H9 (cell line): ENCODE data around the gene MARCHF10. TPM values are rescaled to one million over a fixed set of nuclear protein-coding genes. Genes with fewer than 3 reads are reported as not detected.

Source experiments
- DNase-seq: peaks from one replicate; pipeline ENCODE4 v3.0.0-alpha.2; 2017
- H2AFZ ChIP-seq: one replicate; pipeline ENCODE4 v1.6.1; 2013; ENCODE audit warnings: mild to moderate bottlenecking, low read length, control low read depth, moderate library complexity
- H2AK5ac ChIP-seq: 2 replicates; pipeline ENCODE4 v1.6.1; 2013; ENCODE audit warnings: low read length, control low read depth, mixed read lengths; ENCODE audit not compliant: insufficient read length
- H2BK120ac ChIP-seq: one replicate; pipeline ENCODE4 v1.6.1; 2013; ENCODE audit warnings: low read depth, mild to moderate bottlenecking, low read length, control low read depth, inconsistent platforms; ENCODE audit not compliant: poor library complexity, severe bottlenecking
- H2BK12ac ChIP-seq: 2 replicates; pipeline ENCODE4 v1.6.1; 2013; ENCODE audit warnings: low read length, control low read depth, mixed read lengths, low read depth; ENCODE audit not compliant: insufficient read length
- H2BK15ac ChIP-seq: 2 replicates; pipeline ENCODE4 v1.6.1; 2013; ENCODE audit warnings: low read depth, low read length, control low read depth
- H2BK20ac ChIP-seq: one replicate; pipeline ENCODE4 v1.6.1; 2013; ENCODE audit warnings: low read depth, mild to moderate bottlenecking, low read length, control low read depth, inconsistent platforms; ENCODE audit not compliant: poor library complexity, severe bottlenecking
- H2BK5ac ChIP-seq: 2 replicates; pipeline ENCODE4 v1.6.1; 2013; ENCODE audit warnings: low read length, control low read depth, mixed read lengths; ENCODE audit not compliant: insufficient read length
- H3K14ac ChIP-seq: 2 replicates; pipeline ENCODE4 v1.6.1; 2013; ENCODE audit warnings: low read length, control low read depth; ENCODE audit not compliant: insufficient read depth
- H3K18ac ChIP-seq: 2 replicates; pipeline ENCODE4 v1.6.1; 2013; ENCODE audit warnings: low read depth, mild to moderate bottlenecking, mixed read lengths, low read length, control low read depth; ENCODE audit not compliant: insufficient read length
- H3K23ac ChIP-seq: 2 replicates; pipeline ENCODE4 v1.6.1; 2013; ENCODE audit warnings: low read length, control low read depth, mixed read lengths, low read depth; ENCODE audit not compliant: insufficient read length
- H3K23me2 ChIP-seq: 2 replicates; pipeline ENCODE4 v1.6.1; 2013; ENCODE audit warnings: low read depth, mild to moderate bottlenecking, mixed read lengths, low read length, control low read depth; ENCODE audit not compliant: insufficient read length, poor library complexity, severe bottlenecking
- H3K27ac ChIP-seq: 2 replicates; pipeline ENCODE4 v1.5.1; 2013; ENCODE audit warnings: low read length, control low read depth, mixed read lengths, low read depth; ENCODE audit not compliant: insufficient read length
- H3K27me3 ChIP-seq: 2 replicates; pipeline ENCODE4 v1.6.1; 2013; ENCODE audit warnings: low read length, control low read depth, inconsistent platforms; ENCODE audit not compliant: insufficient read depth
- H3K4ac ChIP-seq: 2 replicates; pipeline ENCODE4 v1.6.1; 2013; ENCODE audit warnings: low read depth, mild to moderate bottlenecking, control low read depth, inconsistent platforms, low read length, moderate library complexity
- H3K4me1 ChIP-seq: 2 replicates; pipeline ENCODE4 v1.6.1; 2013; ENCODE audit warnings: low read length, control low read depth, inconsistent platforms; ENCODE audit not compliant: insufficient read depth
- H3K4me2 ChIP-seq: 2 replicates; pipeline ENCODE4 v1.6.1; 2013; ENCODE audit warnings: low read length, control low read depth, mixed read lengths; ENCODE audit not compliant: insufficient read length, insufficient read depth
- H3K56ac ChIP-seq: 2 replicates; pipeline ENCODE4 v1.6.1; 2013; ENCODE audit warnings: low read depth, mild to moderate bottlenecking, mixed read lengths, low read length, control low read depth; ENCODE audit not compliant: insufficient read length
- H3K79me1 ChIP-seq: 2 replicates; pipeline ENCODE4 v1.6.1; 2013; ENCODE audit warnings: low read depth, mild to moderate bottlenecking, moderate library complexity, low read length, control low read depth, inconsistent platforms; ENCODE audit not compliant: insufficient read depth, poor library complexity, severe bottlenecking
- H3K79me2 ChIP-seq: 2 replicates; pipeline ENCODE4 v1.6.1; 2013; ENCODE audit warnings: low read length, control low read depth, inconsistent platforms; ENCODE audit not compliant: insufficient read depth
- H3K9ac ChIP-seq: 2 replicates; pipeline ENCODE4 v1.6.1; 2013; ENCODE audit warnings: low read length, control low read depth, mixed read lengths; ENCODE audit not compliant: insufficient read length; ENCODE audit errors: extremely low read depth
- H3K9me3 ChIP-seq: one replicate; pipeline ENCODE4 v1.6.1; 2013; ENCODE audit warnings: low read depth, low read length, inconsistent platforms; ENCODE audit not compliant: control insufficient read depth
- H3T11ph ChIP-seq: one replicate; pipeline ENCODE4 v1.6.1; 2013; ENCODE audit warnings: mild to moderate bottlenecking, low read length, control low read depth, inconsistent platforms
- H4K20me1 ChIP-seq: one replicate; pipeline ENCODE4 v1.6.1; 2013; ENCODE audit not compliant: control insufficient read depth, insufficient read length, insufficient read depth
- H4K5ac ChIP-seq: 2 replicates; pipeline ENCODE4 v1.6.1; 2013; ENCODE audit warnings: low read depth, mild to moderate bottlenecking, mixed read lengths, low read length, control low read depth; ENCODE audit not compliant: insufficient read length
- H4K8ac ChIP-seq: replicated peaks from 2 replicates; pipeline ENCODE4 v1.6.1; 2013; ENCODE audit warnings: low read length, control low read depth, mixed read lengths, low read depth; ENCODE audit not compliant: insufficient read length
- H4K91ac ChIP-seq: 2 replicates; pipeline ENCODE4 v1.6.1; 2013; ENCODE audit warnings: low read depth, mild to moderate bottlenecking, moderate library complexity, mixed read lengths, low read length, control low read depth; ENCODE audit not compliant: insufficient read length
- H3K27ac Mint-ChIP-seq, 3 experiments: 2 replicates in 2 of 3; 3 replicates in 1 of 3; pipeline ENCODE4 v1.8.0; 2020 to 2021; ENCODE audit warnings: mixed read lengths in 3 of 3, mild to moderate bottlenecking in 1 of 3, moderate library complexity in 1 of 3
- H3K27me3 Mint-ChIP-seq: 2 replicates; pipeline ENCODE4 v1.8.0; 2021; ENCODE audit warnings: low read depth, mild to moderate bottlenecking, moderate library complexity, mixed read lengths
- H3K36me3 Mint-ChIP-seq, 3 experiments: 2 replicates in 2 of 3; 3 replicates in 1 of 3; pipeline ENCODE4 v1.8.0; 2020 to 2021; ENCODE audit warnings: low read depth in 3 of 3, mixed read lengths in 3 of 3; ENCODE audit not compliant: insufficient read depth in 1 of 3
- H3K4me1 Mint-ChIP-seq, 2 experiments: 2 replicates each; pipeline ENCODE4 v1.8.0; 2020; ENCODE audit warnings: mixed read lengths in 2 of 2
- H3K4me3 Mint-ChIP-seq, 2 experiments: 2 replicates in 1 of 2; 3 replicates in 1 of 2; pipeline ENCODE4 v1.8.0; 2020 to 2021; ENCODE audit warnings: mild to moderate bottlenecking in 2 of 2, mixed read lengths in 2 of 2, moderate library complexity in 1 of 2
- H3K9me3 Mint-ChIP-seq, 2 experiments: 2 replicates in 1 of 2; 3 replicates in 1 of 2; pipeline ENCODE4 v1.8.0; 2020; ENCODE audit warnings: mild to moderate bottlenecking in 2 of 2, mixed read lengths in 2 of 2, moderate library complexity in 1 of 2
- WGBS: extraction: QIAGEN DNeasy Blood & Tissue Kit; methylation state at CpG from one replicate; pipeline ENCODE4 v1.1.7; 2013; ENCODE audit warnings: missing lambda C conversion rate, low lambda C conversion rate, mixed read lengths; ENCODE audit not compliant: insufficient read length; ENCODE audit errors: extremely low coverage; 5-methylcytosine and 5-hydroxymethylcytosine counted together
- total RNA-seq: library from RNA; stranded (reverse); gene quantifications from 2 replicates; pipeline ENCODE4 v1.2.1, GENCODE V29; 2021
- TF ChIP-seq, protein P1 (sequence below): fragments of 200-600 bp; sonication (generic); conservative IDR thresholded peaks from 3 replicates; pipeline ENCODE4 v1.8.0; 2021; ENCODE audit warnings: antibody characterized with exemption, mild to moderate bottlenecking

MARCHF10 gene
- total RNA-seq, 1 experiment from 2014 or later = not detected

DNA sequence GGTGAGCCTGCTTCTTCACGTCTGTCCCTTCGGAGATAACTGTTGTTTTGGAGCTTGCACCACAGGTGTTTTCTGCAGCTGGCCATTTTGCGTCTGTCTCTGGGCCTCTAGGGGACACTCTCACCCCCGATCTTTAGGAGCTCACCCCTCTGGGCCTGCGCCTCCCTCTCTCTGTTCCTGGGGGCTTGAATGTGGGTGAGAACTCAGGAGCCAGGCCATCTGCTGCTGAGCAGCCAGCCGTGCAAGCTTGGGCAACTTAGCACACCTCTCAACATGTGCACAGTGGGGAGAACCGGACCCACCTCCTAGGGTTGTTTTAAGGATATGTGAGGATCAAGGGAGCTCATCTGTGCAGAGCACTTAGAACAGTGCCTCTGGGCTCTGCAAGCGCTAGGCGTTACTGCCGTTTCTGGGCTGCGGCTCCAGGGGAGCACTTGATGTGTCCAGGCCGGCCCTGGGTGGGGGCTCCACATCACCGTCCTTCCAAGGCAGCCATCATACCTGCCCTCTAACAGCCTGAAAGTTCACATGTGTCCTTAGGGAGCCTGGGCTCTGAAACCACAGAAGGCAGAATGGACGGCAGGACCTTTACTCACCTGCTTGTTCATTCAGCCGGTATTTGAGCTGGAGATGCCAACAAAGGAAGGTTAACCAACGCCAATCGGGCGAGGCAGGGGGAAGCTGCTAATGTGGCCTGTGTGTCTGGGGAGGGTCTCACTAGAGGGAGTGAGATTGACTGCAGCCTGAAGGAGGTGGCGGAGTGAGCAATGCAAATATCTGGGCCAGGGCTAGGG is 114.3 kb downstream of the MARCHF10 start:
- Histone ChIP-seq H3K4me1 (no peaks in the 10 kb centered on the region), H3K4ac (no peak overlapping the region), H3T11ph (no peak overlapping the region), H2AFZ (no peak overlapping the region), H3K23me2 (no peaks in the 10 kb centered on the region), H3K18ac (no peak overlapping the region), H2BK5ac (no peak overlapping the region), H3K27me3 (no peaks in the 10 kb centered on the region), H3K23ac (no peak overlapping the region), H4K20me1 (peaks cover 2% of the 10 kb centered on the region), H2BK120ac (no peak overlapping the region), H3K27ac (no peak overlapping the region), H3K56ac (no peak overlapping the region), H4K5ac (no peak overlapping the region), H3K14ac (no peak overlapping the region), H2BK15ac (no peak overlapping the region), H3K79me2 (no peaks in the 10 kb centered on the region), H3K9me3 (no peaks in the 10 kb centered on the region), H2BK20ac (no peak overlapping the region), H2AK5ac (no peak overlapping the region), H2BK12ac (no peak overlapping the region), H3K9ac (no peak overlapping the region), H3K4me2 (no peak overlapping the region), H4K91ac (no peak overlapping the region), H4K8ac (no peak overlapping the region), H3K79me1 (no peaks in the 10 kb centered on the region)
- peak; percentile 36 for DNase-seq
- Mint-ChIP-seq H3K27me3 (no peaks in the 10 kb centered on the region), H3K4me3 (no peak overlapping the region; a peak in 1 of 5 replicates), H3K9me3 (no peaks in the 10 kb centered on the region), H3K36me3 (peaks cover 0 to 1% (median 0%) of the 10 kb centered on the region in 3 experiments; a peak in 2 of 7 replicates), H3K4me1 (peaks cover 0 to 21% of the 10 kb centered on the region in 2 experiments; a peak in 2 of 4 replicates), H3K27ac (no peak overlapping the region; a peak in 1 of 7 replicates)
- no CpG with 5 or more reads among the region's 19 CpGs for WGBS
- TF ChIP-seq, protein P1, sequence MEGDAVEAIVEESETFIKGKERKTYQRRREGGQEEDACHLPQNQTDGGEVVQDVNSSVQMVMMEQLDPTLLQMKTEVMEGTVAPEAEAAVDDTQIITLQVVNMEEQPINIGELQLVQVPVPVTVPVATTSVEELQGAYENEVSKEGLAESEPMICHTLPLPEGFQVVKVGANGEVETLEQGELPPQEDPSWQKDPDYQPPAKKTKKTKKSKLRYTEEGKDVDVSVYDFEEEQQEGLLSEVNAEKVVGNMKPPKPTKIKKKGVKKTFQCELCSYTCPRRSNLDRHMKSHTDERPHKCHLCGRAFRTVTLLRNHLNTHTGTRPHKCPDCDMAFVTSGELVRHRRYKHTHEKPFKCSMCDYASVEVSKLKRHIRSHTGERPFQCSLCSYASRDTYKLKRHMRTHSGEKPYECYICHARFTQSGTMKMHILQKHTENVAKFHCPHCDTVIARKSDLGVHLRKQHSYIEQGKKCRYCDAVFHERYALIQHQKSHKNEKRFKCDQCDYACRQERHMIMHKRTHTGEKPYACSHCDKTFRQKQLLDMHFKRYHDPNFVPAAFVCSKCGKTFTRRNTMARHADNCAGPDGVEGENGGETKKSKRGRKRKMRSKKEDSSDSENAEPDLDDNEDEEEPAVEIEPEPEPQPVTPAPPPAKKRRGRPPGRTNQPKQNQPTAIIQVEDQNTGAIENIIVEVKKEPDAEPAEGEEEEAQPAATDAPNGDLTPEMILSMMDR = no peak
